ENCODE data around the gene ADCY5. TPM values are rescaled to one million over a fixed set of nuclear protein-coding genes. Genes with fewer than 3 reads are reported as not detected.

ADCY5 gene
- total RNA-seq, 4 donors from 2014 or later = 14.0 to 86.8 (median 41.5) TPM

DNA sequence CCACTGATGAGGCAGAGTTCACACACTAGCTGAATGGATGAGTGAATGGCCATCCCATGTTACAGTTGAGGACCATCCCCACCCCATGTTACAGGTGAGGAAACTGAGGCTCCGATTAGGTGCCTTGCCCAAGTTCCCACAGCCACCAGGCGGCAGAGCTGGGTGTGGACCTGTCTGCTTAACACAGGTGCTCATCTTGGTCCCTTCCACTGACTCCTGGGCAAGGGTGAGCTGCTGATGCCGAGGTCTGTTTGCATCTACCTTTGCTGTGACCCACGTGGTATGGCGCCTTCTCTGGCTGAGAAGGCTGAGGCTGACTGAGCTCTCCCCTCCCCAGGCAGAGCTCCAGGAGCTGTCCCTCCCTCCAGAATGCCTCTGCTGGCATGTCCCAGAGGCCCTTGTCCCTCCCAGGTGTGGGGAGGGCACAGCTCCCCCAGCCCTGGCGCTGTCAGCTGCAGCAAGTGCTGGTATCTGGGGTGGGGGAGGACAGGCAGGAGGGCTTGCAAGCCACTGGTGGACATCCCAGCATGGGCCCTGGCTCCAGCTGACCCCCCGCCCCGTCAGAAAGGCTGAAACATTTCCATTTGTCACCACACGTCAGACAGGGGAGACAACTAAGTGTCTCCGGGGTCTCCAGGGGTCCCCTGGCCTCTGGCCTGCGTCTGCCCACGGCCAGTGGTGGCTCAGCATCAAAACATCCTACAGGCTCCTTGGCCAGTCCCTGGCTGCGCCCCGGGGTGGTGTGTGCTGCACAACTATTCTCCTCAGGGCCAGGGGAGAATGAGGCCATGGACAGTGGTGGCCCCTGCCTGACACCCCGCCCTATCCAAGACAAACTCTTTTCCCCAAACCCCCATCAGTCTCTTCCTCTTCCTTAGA lies 105.4 kb downstream of the ADCY5 start:
- DNase-seq (ENCODE audit: low spot score) (no peak), ATAC-seq (ENCODE audit: low FRiP score) (no peak)
- TF ChIP-seq, protein P1, sequence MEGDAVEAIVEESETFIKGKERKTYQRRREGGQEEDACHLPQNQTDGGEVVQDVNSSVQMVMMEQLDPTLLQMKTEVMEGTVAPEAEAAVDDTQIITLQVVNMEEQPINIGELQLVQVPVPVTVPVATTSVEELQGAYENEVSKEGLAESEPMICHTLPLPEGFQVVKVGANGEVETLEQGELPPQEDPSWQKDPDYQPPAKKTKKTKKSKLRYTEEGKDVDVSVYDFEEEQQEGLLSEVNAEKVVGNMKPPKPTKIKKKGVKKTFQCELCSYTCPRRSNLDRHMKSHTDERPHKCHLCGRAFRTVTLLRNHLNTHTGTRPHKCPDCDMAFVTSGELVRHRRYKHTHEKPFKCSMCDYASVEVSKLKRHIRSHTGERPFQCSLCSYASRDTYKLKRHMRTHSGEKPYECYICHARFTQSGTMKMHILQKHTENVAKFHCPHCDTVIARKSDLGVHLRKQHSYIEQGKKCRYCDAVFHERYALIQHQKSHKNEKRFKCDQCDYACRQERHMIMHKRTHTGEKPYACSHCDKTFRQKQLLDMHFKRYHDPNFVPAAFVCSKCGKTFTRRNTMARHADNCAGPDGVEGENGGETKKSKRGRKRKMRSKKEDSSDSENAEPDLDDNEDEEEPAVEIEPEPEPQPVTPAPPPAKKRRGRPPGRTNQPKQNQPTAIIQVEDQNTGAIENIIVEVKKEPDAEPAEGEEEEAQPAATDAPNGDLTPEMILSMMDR (IDR thresholded peaks at IDR 0.05) = no peak

DNA sequence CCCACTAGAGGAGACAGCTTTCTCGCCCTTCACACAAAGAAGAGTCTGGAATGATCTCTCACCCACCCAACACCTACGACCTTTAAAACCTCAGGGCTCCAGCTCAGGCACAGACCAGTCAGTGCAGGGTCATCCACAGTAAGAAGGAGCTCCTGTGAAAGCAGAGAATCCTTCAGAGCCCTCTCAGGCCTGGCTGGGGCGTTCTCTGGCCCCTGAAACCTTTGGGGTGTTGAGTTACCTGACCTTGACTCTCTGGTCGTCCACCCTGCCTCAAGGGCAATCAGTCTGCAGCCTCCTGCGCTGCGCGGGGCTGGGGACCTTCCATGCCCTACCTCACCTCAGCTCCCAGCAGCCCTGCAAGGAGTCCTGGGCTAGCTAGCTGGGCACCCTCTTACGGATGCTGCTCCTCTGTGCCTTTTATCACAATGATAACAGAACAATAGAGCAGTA lies 106.2 kb downstream of the ADCY5 start:
- ATAC-seq (ENCODE audit: low FRiP score) (no peak), DNase-seq (ENCODE audit: low spot score) (no peak)
- TF ChIP-seq, protein P1 (IDR thresholded peaks at IDR 0.05) = no peak

DNA sequence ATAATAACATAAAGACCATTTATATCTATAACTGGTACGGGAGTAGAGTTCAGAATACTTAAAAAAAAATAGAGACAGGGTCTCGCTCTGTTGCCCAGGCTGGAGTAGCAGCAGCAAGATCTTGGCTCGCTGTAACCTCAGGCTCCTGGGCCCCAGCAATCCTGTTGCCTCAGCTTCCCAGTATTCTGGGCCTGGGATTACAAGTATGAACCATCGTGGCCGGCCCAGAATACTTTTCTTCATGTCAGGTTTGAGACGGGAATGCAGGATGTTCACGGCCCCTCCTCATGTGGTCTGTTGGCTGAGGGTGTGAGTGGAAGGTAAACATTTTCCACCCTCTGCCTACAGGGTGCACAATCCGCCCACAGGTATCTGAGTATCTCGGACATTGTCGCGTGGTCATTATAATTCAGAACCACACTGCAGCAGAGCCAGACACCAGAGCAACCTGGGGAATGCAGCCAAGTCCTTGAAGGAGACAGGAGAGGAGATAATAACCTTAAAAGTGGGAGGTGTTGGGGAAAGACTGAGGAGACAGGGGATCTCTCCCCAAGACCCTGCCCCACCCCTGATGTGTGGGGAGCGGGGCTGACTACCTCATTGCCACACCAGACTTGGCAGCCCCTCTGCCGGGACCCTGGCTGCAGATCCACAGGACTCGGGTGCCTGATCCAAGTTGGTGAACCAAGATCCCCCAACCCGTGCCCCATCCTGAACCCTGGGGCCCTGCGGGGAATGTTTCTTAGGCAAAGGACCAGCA lies 106.8 kb downstream of the ADCY5 start:
- DNase-seq (ENCODE audit: low spot score) = no peak
- no peak for ATAC-seq (ENCODE audit: low FRiP score)
- TF ChIP-seq, protein P1 (IDR thresholded peaks at IDR 0.05) = no peak

DNA sequence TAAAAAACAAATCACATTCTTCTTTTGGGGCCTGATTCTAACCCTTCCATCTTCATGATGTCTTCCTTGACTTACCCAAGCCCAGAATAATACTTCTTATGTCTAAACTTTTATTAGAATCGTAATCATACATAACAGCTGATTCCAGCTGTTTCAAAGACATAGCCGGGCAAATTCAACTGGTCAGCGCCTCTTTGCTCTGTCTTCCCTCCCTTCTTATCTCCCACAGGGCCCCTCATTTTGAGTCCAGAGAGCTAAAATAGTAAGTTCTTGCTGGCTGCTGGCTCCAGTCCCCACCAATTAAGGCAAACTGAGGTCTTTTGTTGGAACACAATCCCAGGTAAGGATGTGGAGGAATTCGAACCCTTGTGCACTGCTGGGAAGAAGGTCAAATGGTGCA lies 108.6 kb downstream of the ADCY5 start:
- no peak for DNase-seq (ENCODE audit: low spot score)
- TF ChIP-seq, protein P1 (IDR thresholded peaks at IDR 0.05) = no peak
- ATAC-seq (ENCODE audit: low FRiP score) = no peak

DNA sequence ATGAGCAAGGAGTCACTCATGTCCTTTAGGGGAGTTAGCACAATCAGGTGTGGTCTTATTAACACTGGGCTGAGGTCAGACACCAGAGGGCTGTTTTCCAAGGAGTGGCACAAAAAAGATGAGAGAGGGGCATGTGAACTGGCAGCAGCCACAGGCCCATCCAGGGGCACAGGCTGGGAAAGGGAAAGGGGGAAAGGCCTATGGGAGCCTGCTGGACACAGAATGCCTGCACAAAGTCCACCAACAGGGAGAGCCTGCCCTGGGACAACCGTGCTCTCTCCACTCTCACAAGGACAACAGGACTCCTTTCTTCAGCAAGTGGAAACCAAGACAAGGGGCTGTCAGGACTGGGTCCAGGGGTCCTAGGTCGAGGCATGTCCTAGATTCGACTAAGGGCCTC lies 109.6 kb downstream of the ADCY5 start:
- ATAC-seq (ENCODE audit: low FRiP score) = no peak

DNA sequence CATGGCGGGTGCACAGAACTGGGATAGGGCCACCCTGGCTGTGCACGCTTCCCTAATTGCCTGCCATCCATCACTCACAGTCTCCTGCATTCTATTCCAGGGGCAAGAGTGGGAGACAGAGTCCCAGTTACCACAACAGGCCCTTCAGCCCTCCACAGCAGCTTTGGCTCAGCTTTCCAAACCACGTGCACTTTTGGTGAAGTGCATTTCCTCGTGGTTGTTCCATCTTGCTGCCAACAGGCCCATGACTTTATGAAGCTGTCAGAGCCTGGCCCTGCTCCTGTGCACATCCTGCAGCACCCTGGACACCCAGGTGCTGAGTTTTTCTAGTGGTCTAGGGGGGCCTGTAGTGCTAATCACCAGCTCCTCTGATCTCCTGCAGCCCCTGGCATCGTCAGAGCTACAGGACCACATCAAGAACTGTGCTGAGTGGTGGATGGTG lies 110.2 kb downstream of the ADCY5 start:
- ATAC-seq (ENCODE audit: low FRiP score) (no peak), DNase-seq (ENCODE audit: low spot score) (no peak)
- TF ChIP-seq, protein P1 (IDR thresholded peaks at IDR 0.05) = no peak

More for the DNA sequence above, 109.6 kb downstream of the ADCY5 start:
- TF ChIP-seq, protein P1 (IDR thresholded peaks at IDR 0.05) = no peak
- DNase-seq (ENCODE audit: low spot score) = no peak
